IPS-15b (cell line): ENCODE results near the gene ADIPOR2.
"Not testable (repeated sequence)": the region's sequence is repeated elsewhere in the genome, so short reads cannot be mapped to it uniquely, and the experiment has no call there.

ENCODE experiments used
- H3K27me3 ChIP-seq: one replicate; pipeline ENCODE4 v1.6.1; 2013; ENCODE audit warnings: low read length; ENCODE audit not compliant: control insufficient read depth, insufficient read depth
- H3K36me3 ChIP-seq: one replicate; pipeline ENCODE4 v1.6.1; 2013; ENCODE audit warnings: low read length; ENCODE audit not compliant: control insufficient read depth, insufficient read depth
- H3K4me1 ChIP-seq: one replicate; pipeline ENCODE4 v1.6.1; 2013; ENCODE audit warnings: mild to moderate bottlenecking, low read length; ENCODE audit not compliant: control insufficient read depth, insufficient read depth
- H3K4me3 ChIP-seq: one replicate; pipeline ENCODE4 v1.5.1; 2013; ENCODE audit warnings: low read depth, low read length
- H3K9ac ChIP-seq: one replicate; pipeline ENCODE4 v1.6.1; 2013; ENCODE audit warnings: low read depth, mild to moderate bottlenecking, low read length
- H3K9me3 ChIP-seq: one replicate; pipeline ENCODE4 v1.6.1; 2013; ENCODE audit warnings: mild to moderate bottlenecking, low read length; ENCODE audit not compliant: control insufficient read depth, insufficient read depth

The ADIPOR2 gene

DNA sequence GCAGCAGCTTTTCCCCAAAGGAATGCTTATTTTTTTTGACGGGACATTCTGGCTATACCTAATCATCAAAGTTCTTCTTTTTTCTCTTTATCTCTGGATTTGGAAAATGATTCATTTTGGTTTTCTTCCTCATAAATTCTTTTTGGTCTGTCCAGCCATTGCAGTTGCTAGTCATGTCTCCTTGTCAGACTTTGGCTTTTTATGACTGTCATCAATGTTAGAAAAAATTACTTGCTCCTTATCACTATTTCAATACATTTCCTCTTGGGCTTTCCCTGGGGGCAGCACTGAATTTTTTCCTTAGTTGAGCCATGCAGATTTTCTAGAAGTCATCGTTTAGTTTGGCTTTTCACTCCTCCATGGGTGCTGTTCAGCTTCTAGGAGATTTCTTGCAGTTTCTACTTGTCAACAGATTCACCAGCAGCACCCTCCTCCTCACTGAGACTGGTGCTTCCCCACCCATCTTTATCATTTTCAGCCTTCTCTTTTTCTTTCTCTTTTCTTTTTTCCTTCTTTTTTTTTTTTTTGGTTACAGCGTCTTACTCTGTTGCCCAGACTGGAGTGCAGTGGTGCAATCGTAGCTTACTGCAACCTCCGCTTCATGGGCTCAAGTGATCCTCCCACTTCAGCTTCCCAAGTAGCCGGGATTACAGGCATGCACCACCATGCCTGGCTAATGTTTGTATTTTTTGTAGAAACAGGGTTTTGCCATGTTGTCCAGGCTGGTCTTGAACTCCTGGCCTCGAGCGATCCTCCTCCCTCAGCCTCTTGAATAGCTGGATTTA, 5.2 kb downstream of the ADIPOR2 start:
- no peak overlapping the region for H3K4me3 ChIP-seq
- H3K9ac ChIP-seq, result no peak overlapping the region
- peaks cover 3% of the 10 kb centered on the region for H3K4me1 ChIP-seq

DNA sequence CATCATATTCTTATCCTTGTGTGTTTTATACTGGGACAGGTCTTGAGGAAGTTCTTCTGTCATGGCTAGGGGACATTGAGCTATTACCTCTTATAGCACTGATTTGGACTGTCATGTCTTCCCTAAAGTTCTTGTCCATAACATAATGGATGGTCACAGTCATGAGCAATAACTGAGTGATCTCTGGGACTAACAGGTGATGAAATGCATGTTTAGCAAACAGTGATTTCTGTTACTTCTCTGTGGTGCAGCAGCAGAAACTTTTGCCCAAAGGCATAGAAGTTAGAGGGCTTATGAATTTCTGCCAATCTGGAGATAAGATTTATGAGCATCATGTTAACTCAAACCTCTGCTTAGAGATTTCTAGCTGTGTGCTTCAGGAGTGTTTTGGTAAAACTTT, 5.9 kb downstream of the ADIPOR2 start:
- no peak overlapping the region for H3K4me3 ChIP-seq

More for the DNA sequence above, 5.2 kb downstream of the ADIPOR2 start:
- Histone ChIP-seq H3K27me3 (no peaks in the 10 kb centered on the region), H3K36me3 (no peaks in the 10 kb centered on the region), H3K9me3 (no peaks in the 10 kb centered on the region)

DNA sequence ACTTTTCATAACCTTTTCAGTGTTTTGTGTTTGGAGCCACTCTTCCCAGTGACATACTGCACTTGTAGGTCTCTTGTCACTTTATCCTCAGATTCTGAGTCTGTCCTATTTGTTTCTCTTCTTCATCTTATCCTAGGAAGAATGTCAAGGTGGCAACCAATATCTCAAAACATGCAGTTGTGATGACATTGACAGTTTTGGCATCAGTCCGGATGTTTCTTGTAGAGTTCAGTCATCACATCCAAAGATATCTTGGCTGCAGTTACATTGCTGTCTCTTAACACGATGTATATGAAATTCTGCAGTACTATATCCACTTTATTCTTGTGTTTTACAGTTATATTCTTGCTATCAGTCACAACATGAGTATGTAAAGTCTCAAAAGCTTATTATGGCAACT, 6.4 kb downstream of the ADIPOR2 start:
- Histone ChIP-seq H3K4me1 (peaks cover 2% of the 10 kb centered on the region), H3K4me3 (no peak overlapping the region), H3K36me3 (no peaks in the 10 kb centered on the region), H3K27me3 (no peaks in the 10 kb centered on the region), H3K9ac (no peak overlapping the region), H3K9me3 (no peaks in the 10 kb centered on the region)

More for the DNA sequence above, 5.9 kb downstream of the ADIPOR2 start:
- H3K9me3 ChIP-seq, result no peaks in the 10 kb centered on the region
- H3K4me1 ChIP-seq, result peaks cover 3% of the 10 kb centered on the region
- H3K27me3 ChIP-seq, result no peaks in the 10 kb centered on the region
- no peaks in the 10 kb centered on the region for H3K36me3 ChIP-seq
- H3K9ac ChIP-seq, result no peak overlapping the region

DNA sequence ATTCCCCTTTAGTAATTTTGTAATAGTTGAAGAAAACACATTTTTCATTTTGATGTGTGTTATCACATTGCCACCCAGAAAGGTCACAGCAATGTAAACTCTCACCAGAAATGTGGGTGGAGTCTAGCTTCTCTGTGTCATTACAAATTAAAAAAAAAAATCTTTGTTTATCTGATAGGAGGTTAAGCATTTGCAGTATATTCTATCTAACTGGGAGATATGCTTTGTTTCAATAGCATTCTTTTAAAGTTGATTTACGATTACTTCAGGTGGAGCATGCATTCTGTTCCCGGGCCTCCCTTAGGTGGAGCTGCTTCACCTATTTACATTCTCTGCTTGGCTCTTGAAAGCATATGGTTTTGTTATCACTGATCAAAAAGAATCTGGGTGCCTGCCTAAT, 7.8 kb downstream of the ADIPOR2 start:
- H3K4me1 ChIP-seq, result no peaks in the 10 kb centered on the region
- H3K27me3 ChIP-seq, result no peaks in the 10 kb centered on the region
- no peaks in the 10 kb centered on the region for H3K9me3 ChIP-seq
- no peaks in the 10 kb centered on the region for H3K36me3 ChIP-seq
- no peak overlapping the region for H3K9ac ChIP-seq
- no peak overlapping the region for H3K4me3 ChIP-seq

DNA sequence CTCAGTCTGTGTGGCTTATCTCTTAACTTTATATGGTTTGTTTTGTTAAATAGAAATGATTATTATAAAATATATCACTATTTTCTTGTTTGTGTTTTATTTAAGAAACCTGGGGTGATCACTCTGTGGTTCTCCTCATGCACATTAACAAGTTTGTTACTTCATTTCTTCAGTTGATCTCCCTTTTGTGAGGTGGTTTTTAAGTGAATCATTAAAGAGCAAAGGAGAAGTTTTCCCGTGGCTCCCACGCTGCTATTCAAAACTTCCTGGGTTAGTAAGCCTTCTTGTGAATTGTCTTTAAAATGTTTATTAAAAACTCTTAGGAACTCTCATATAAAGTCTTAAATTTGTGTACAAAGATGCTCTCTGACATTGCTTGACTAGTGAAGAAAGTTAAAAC, 11.8 kb downstream of the ADIPOR2 start:
- no peaks in the 10 kb centered on the region for H3K36me3 ChIP-seq
- no peak overlapping the region for H3K9ac ChIP-seq
- H3K4me1 ChIP-seq, result no peaks in the 10 kb centered on the region
- H3K4me3 ChIP-seq, result no peak overlapping the region
- no peaks in the 10 kb centered on the region for H3K9me3 ChIP-seq
- H3K27me3 ChIP-seq, result no peaks in the 10 kb centered on the region

DNA sequence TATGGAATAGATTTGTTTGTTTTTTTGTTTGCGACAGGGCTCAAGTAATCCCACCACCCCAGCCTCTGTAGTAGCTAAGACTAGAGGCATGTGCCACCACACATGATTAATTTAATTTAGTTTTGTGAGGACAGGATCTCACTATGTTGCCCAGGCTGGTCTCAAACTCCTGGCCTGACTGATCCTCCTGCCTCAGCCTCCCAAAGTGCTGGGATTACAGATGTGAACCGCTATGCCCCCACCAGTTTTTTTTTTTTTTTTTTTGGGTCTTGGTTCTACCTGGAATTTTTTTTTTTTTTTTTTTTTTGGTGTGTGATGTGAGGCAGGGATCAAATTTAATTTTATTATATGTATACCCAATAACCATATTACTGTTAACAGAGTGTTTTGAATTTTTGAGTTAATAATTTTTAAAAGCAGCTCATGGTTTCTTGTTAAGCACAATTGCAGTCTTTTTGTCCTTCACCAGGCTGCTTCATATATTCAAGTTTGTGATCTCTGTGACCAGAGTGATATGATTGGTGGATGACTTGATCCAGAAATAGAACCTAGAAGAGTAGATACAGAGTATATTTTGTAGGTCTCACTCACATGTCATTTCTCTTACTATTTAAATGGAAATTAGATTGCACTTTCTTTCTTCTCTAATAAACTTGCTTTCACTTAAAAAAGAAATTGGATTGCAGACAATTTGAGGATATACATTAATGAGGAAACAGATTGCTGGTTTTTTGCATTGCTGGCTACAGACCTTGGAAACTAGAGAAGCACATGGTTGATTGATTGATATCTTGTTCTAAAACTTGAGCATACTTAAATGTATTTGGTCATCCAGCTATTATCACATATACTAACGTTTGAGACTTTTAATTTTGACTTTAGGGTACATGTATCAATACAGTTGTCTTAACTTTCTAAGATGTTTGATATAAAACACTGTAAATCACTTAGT, 13.2 kb downstream of the ADIPOR2 start:
- no peak overlapping the region for H3K4me3 ChIP-seq

DNA sequence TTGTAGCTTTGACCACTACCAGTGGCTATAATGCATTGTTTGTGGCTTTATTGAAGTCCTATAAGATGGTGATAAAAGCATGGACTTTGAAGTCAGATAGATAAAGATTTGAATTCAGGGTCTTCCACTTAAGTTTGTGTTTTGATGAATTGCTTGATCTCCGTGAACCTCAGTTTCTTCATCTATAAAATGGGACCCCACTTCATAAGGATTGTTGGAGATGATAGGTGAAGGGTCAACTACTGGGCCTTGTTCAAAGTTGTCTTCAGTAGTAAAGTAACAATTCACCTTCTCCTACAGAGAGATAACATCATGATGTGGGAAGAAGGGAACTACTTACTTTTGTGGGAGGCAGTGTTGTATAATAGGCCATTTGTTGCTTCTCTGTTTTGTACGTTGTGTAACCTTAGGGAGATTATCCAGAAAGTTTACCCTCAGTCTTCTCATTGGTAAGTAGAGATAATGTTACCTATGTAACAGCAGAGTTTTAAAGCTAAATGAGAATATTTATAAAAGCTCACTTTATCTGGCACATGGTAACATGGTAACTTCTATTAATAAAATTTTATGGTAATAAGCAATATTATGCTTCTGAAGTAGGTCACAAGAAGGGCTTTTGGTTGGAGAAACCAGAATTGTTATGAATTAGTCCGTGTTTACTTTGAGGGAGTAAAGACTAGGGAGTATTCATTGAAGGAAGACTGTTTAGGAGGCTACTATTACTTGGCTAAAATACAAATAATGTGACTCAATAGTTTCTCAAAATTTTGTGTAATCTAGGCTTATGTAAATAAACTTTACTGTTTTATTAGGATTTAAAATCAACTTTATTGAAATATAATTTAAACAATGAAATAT, 15.1 kb downstream of the ADIPOR2 start:
- no peaks in the 10 kb centered on the region for H3K9me3 ChIP-seq
- H3K4me3 ChIP-seq, result no peak overlapping the region

More for the DNA sequence above, 13.2 kb downstream of the ADIPOR2 start:
- Histone ChIP-seq H3K9ac (no peak overlapping the region), H3K36me3 (no peaks in the 10 kb centered on the region), H3K9me3 (no peaks in the 10 kb centered on the region), H3K4me1 (no peaks in the 10 kb centered on the region), H3K27me3 (no peaks in the 10 kb centered on the region)

DNA sequence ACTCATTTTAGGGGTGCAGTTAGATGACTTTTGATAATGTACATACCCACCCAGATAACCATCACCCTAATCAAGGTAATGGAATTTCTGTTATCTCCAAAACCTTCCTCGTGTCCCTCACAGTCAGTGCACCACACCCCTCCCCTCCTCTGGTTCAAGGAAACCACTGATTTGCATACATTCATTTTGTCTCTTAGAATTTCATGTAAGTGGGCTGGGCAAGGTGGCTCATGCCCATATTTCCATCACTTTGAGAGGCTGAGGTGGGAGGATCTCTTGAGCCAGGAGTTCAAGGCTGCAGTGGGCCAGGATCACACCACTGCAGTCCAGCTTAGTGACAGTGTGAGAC, 15.7 kb downstream of the ADIPOR2 start:
- H3K9me3 ChIP-seq, result no peaks in the 10 kb centered on the region
- no peak overlapping the region for H3K9ac ChIP-seq
- no peaks in the 10 kb centered on the region for H3K36me3 ChIP-seq
- H3K27me3 ChIP-seq, result no peaks in the 10 kb centered on the region
- no peak overlapping the region for H3K4me3 ChIP-seq
- no peaks in the 10 kb centered on the region for H3K4me1 ChIP-seq

More for the DNA sequence above, 15.1 kb downstream of the ADIPOR2 start:
- no peaks in the 10 kb centered on the region for H3K36me3 ChIP-seq
- H3K27me3 ChIP-seq, result no peaks in the 10 kb centered on the region
- H3K9ac ChIP-seq, result no peak overlapping the region
- H3K4me1 ChIP-seq, result no peaks in the 10 kb centered on the region

DNA sequence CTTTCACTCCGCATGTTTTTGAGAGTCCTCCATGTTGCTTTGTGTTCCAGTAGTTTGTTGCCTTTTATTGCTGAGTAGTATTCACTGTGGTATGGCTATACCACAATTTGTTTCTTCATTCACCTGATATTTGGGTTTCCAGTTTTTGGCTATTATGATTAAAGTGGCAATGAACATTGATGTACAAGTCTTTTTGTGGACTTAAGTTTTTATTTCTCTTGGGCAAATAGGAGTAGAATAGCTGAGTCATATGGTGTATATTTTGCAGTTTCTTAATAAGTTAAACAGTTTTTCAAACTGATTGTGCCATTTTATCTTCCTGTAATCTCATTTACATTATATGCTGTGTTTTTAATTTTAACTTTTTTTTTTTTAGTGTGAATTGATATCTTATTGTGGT, 16.2 kb downstream of the ADIPOR2 start:
- H3K36me3 ChIP-seq, result no peaks in the 10 kb centered on the region
- no peak overlapping the region for H3K9ac ChIP-seq
- H3K4me3 ChIP-seq, result no peak overlapping the region
- H3K27me3 ChIP-seq, result no peaks in the 10 kb centered on the region
- H3K4me1 ChIP-seq, result no peaks in the 10 kb centered on the region
- H3K9me3 ChIP-seq, result no peaks in the 10 kb centered on the region

DNA sequence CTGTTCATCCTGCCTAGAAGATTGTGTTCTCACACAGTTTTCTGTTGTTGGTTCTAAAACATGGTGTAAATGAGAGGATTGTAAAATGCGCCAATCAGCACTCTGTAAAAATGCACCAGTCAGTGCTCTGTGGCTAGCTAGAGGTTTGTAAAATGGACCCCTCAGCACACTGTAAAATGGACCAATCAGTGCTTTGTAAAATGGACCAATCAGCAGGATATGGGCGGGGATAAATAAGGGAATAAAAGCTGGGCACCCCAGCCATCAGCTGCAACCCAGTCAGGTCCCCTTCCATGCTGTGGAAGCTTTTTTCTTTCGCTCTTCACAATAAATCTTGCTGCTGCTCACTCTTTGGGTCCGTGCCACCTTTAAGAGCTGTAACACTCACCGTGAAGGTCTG, 19.1 kb downstream of the ADIPOR2 start:
- not testable (repeated sequence) for H3K27me3 ChIP-seq, H3K9ac ChIP-seq, H3K36me3 ChIP-seq, H3K9me3 ChIP-seq, H3K4me1 ChIP-seq, H3K4me3 ChIP-seq

DNA sequence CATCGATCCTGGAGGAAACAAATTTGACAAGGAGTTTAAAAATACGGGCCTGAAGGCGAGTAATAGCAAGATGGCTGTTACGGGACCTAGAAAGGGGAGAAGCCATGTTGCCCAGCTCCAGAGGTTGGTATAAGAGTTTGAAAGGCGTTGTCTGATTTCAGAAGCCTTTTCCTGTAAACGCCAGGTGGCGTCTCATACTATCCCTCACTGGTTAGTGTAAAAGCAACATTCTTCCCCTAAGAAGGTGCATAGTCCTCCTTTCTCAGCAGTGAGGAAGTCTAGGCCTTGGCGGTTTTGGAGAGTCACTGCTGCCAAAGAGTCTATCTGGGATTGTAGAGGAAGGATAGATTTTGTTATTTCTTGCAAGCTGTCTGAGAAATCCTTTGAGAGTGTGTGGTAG, 20.0 kb downstream of the ADIPOR2 start:
- H3K4me1 ChIP-seq, H3K4me3 ChIP-seq, H3K9me3 ChIP-seq, H3K27me3 ChIP-seq, H3K9ac ChIP-seq, H3K36me3 ChIP-seq: not testable (repeated sequence)
